Tibial nerve (tissue), 4 donors: ENCODE results near the gene PNCK. TPM values are rescaled to one million over a fixed set of nuclear protein-coding genes. Genes with fewer than 3 reads are reported as not detected.
"Not testable (repeated sequence)": the region's sequence is repeated elsewhere in the genome, so short reads cannot be mapped to it uniquely, and the experiment has no call there.

Experiments
- DNase-seq, 2 donors: peaks; one replicate each; pipeline ENCODE4 v3.0.0-alpha.2; 2019; ENCODE audit warnings: low spot score in 2 of 2
- H3K27ac ChIP-seq, 4 donors: fragments of 200-600 bp; sonication (generic) in 3 of 4; one replicate each; pipeline ENCODE4 v1.5.1; 2017 to 2019; ENCODE audit warnings: mild to moderate bottlenecking in 1 of 4
- H3K27me3 ChIP-seq, 2 donors: fragments of 200-600 bp; sonication (generic) in 1 of 2; one replicate each; pipeline versions ENCODE4 v1.5.1 to v1.6.0; 2017 to 2019
- H3K36me3 ChIP-seq, 3 donors: fragments of 200-600 bp; sonication (generic); one replicate each; pipeline ENCODE4 v1.5.1; 2018 to 2019
- H3K4me1 ChIP-seq, 4 donors: fragments of 200-600 bp; sonication (generic) in 3 of 4; one replicate each; pipeline ENCODE4 v1.5.1; 2017 to 2019
- H3K4me3 ChIP-seq, 4 donors: fragments of 200-600 bp; sonication (generic) in 3 of 4; one replicate each; pipeline ENCODE4 v1.5.1; 2017 to 2019; ENCODE audit warnings: mild to moderate bottlenecking in 1 of 4, moderate library complexity in 1 of 4
- H3K9me3 ChIP-seq, 4 donors: fragments of 200-600 bp; sonication (generic) in 3 of 4; one replicate each; pipeline ENCODE4 v1.5.1; 2017 to 2019
- CTCF ChIP-seq, 5 experiments: fragments of 200-600 bp in 3 of 5; fragments of 450-650 bp in 2 of 5; sonication (generic) in 3 of 5; IDR thresholded peaks; one replicate each; pipeline ENCODE4 v1.5.1; 2016 to 2019; ENCODE audit warnings: antibody characterized with exemption in 5 of 5, mild to moderate bottlenecking in 3 of 5, moderate library complexity in 2 of 5
- EP300 ChIP-seq, 2 donors: sonication (generic); formaldehyde crosslinking; IDR thresholded peaks; one replicate each; pipeline ENCODE4 v1.6.1; 2017; ENCODE audit warnings: antibody characterized with exemption in 2 of 2, mild to moderate bottlenecking in 1 of 2
- POLR2A ChIP-seq, 2 donors: fragments of 450-650 bp; IDR thresholded peaks; one replicate each; pipeline ENCODE4 v1.6.1; 2017; ENCODE audit warnings: antibody characterized with exemption in 2 of 2, mild to moderate bottlenecking in 2 of 2, moderate library complexity in 2 of 2
- WGBS, 2 donors: methylation state at CpG; one replicate each; pipeline ENCODE4 v1.1.5; 2018; 5-methylcytosine and 5-hydroxymethylcytosine counted together
- total RNA-seq, 4 donors: library from RNA; depleted of rRNA; stranded (reverse); fragments of >200 nt; gene quantifications; one replicate each; pipeline ENCODE4 v1.1.0, GENCODE V29; 2016

Gene PNCK
- total RNA-seq, 4 donors from 2014 or later: 0.63 to 4.5 (median 3.6) TPM; not detected in 1

GRCh38 chrX:153706799-153707198, 33.2 kb upstream of the PNCK start:
- DNase-seq: no peak
- H3K36me3 ChIP-seq: peaks cover 0 to 29% (median 0%) of the 10 kb centered on the region in 3 donors
- H3K27me3 ChIP-seq: no peaks in the 10 kb centered on the region
- no peak overlapping the region for H3K27ac ChIP-seq
- TF ChIP-seq EP300 (IDR thresholded peaks at IDR 0.05) (no peak), CTCF (IDR thresholded peaks at IDR 0.05) (no peak), POLR2A (IDR thresholded peaks at IDR 0.05) (no peak)
- H3K9me3 ChIP-seq: no peaks in the 10 kb centered on the region
- peaks cover 0 to 12% (median 0%) of the 10 kb centered on the region in 4 donors for H3K4me1 ChIP-seq
- 83 to 92% methylated on average over 6 to 9 of the region's 9 CpGs for WGBS, 2 donors
- no peak overlapping the region for H3K4me3 ChIP-seq

GRCh38 chrX:153705403-153706060, 31.9 kb upstream of the PNCK start:
- not testable (repeated sequence) for H3K4me3 ChIP-seq, DNase-seq, H3K27ac ChIP-seq, H3K27me3 ChIP-seq, H3K9me3 ChIP-seq
- peaks cover 0 to 41% (median 0%) of the 10 kb centered on the region in 3 donors for H3K36me3 ChIP-seq
- peaks cover 0 to 12% (median 0%) of the 10 kb centered on the region in 4 donors for H3K4me1 ChIP-seq
- WGBS, 2 donors: 88% methylated on average over 12 to 18 of the region's 18 CpGs

- not testable (repeated sequence) for H3K9me3 ChIP-seq, H3K27me3 ChIP-seq, DNase-seq, H3K27ac ChIP-seq, H3K4me3 ChIP-seq
- 75 to 86% methylated on average over 4 to 12 of the region's 12 CpGs for WGBS, 2 donors
- Histone ChIP-seq H3K4me1 (peaks cover 0 to 12% (median 0%) of the 10 kb centered on the region in 4 donors), H3K36me3 (peaks cover 0 to 34% (median 0%) of the 10 kb centered on the region in 3 donors)
Measured at GRCh38 chrX:153704631-153705402, 31.2 kb upstream of the PNCK start.

GRCh38 chrX:153704021-153704526, 30.5 kb upstream of the PNCK start:
- H3K27ac ChIP-seq: no peak overlapping the region
- peaks cover 0 to 12% (median 0%) of the 10 kb centered on the region in 4 donors for H3K4me1 ChIP-seq
- H3K9me3 ChIP-seq: no peaks in the 10 kb centered on the region
- TF ChIP-seq POLR2A (IDR thresholded peaks at IDR 0.05): no peak
- TF ChIP-seq CTCF (IDR thresholded peaks at IDR 0.05): no peak
- no peak for TF ChIP-seq EP300 (IDR thresholded peaks at IDR 0.05)
- H3K27me3 ChIP-seq: no peaks in the 10 kb centered on the region
- DNase-seq: no peak
- H3K4me3 ChIP-seq: no peak overlapping the region
- 90 to 99% methylated on average over 7 to 17 of the region's 18 CpGs for WGBS, 2 donors
- peaks cover 0 to 29% (median 0%) of the 10 kb centered on the region in 3 donors for H3K36me3 ChIP-seq

GRCh38 chrX:153703036-153703370, 29.4 kb upstream of the PNCK start:
- Histone ChIP-seq H3K4me1 (peaks cover 0 to 9% (median 0%) of the 10 kb centered on the region in 4 donors), H3K27me3 (no peaks in the 10 kb centered on the region), H3K36me3 (peaks cover 0 to 29% (median 0%) of the 10 kb centered on the region in 3 donors), H3K27ac (no peak overlapping the region), H3K9me3 (no peaks in the 10 kb centered on the region), H3K4me3 (no peak overlapping the region)
- WGBS, 2 donors: 33 to 77% methylated on average over 1 to 10 of the region's 16 CpGs
- no peak for DNase-seq
- no peak for TF ChIP-seq EP300 (IDR thresholded peaks at IDR 0.05)
- no peak for TF ChIP-seq CTCF (IDR thresholded peaks at IDR 0.05)
- TF ChIP-seq POLR2A (IDR thresholded peaks at IDR 0.05): no peak
